T-helper 2 cell treated with Interferon-gamma antibody and Interleukin-4, amounts not matched to agents 5 μg/mL and 100 μg/mL, for 36 hours (primary cell): ENCODE measurements around the gene HABP2.

Experiments
- DNase-seq: peaks from one replicate; pipeline ENCODE4 v3.0.0; 2021; ENCODE audit warnings: low spot score
- H3K27ac Mint-ChIP-seq: one replicate; pipeline ENCODE4 v1.8.0; 2021; ENCODE audit warnings: mild to moderate bottlenecking, mixed read lengths
- H3K27me3 Mint-ChIP-seq: one replicate; pipeline ENCODE4 v1.8.0; 2021; ENCODE audit warnings: low read depth, mixed read lengths
- H3K36me3 Mint-ChIP-seq: one replicate; pipeline ENCODE4 v1.8.0; 2021; ENCODE audit warnings: low read depth, mixed read lengths
- H3K4me1 Mint-ChIP-seq: one replicate; pipeline ENCODE4 v1.8.0; 2021; ENCODE audit warnings: low read depth, mixed read lengths
- H3K4me3 Mint-ChIP-seq: one replicate; pipeline ENCODE4 v1.8.0; 2022; ENCODE audit warnings: mild to moderate bottlenecking, moderate library complexity, mixed read lengths
- H3K9me3 Mint-ChIP-seq: one replicate; pipeline ENCODE4 v1.8.0; 2021; ENCODE audit warnings: mixed read lengths

Gene HABP2

DNA sequence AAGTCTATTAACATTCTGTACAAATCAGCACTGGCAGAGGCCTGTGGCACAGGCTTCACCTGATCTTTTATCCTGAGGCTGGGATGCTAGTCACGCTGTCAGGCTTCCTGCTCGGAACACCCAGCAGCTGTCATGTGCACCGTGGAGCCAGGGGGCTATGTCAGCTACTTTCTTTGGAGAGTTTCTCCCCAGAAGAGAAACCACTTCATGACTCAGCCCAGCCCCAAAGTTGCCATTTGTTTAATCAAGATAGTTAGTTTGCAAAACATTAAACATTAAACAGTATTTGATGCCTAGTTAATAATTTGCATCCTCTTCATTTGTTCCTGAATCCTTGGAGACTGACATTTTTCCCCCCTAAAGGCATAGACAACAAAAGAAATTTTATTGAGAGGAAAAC lies at the start of gene HABP2:
TSS of gene HABP2 (plus strand) at position 353 of the 400 bp plus-strand sequence. CDS start 69 bp downstream, outside the sequence.
- no peaks in the 10 kb centered on the region for H3K9me3 Mint-ChIP-seq
- DNase-seq = no peak
- H3K27ac Mint-ChIP-seq = no peak within 1 kb of the TSS

DNA sequence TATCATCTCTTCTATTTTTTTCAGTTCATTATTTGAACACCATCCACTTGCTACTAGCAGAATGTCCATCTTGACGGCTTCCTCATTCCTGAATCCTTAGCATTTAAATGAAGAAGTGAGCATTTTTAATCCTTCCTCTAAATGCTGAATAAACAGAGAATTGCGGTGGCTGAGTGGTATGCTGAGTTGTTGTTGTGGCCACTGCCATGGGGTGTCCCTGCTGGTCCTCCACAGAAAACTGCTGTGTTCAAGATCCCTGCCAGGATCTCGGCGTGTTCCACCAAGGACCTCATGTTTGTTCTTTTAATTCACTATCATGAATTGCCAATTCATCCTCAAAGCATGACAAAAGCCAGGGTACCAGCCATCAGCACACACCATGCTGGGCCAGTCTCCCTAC lies 48.9 kb upstream of the HABP2 start:
- Mint-ChIP-seq H3K27ac (no peak overlapping the region), H3K4me3 (no peak overlapping the region), H3K9me3 (no peaks in the 10 kb centered on the region), H3K27me3 (peaks cover 2% of the 10 kb centered on the region), H3K4me1 (no peaks in the 10 kb centered on the region), H3K36me3 (no peaks in the 10 kb centered on the region)
- DNase-seq = no peak

More for the DNA sequence above, at the start of gene HABP2:
- peaks cover 21% of the 10 kb centered on the region for H3K27me3 Mint-ChIP-seq
- H3K4me1 Mint-ChIP-seq = no peaks in the 10 kb centered on the region
- no peak within 1 kb of the TSS for H3K4me3 Mint-ChIP-seq
- H3K36me3 Mint-ChIP-seq = no peaks in the 10 kb centered on the region

DNA sequence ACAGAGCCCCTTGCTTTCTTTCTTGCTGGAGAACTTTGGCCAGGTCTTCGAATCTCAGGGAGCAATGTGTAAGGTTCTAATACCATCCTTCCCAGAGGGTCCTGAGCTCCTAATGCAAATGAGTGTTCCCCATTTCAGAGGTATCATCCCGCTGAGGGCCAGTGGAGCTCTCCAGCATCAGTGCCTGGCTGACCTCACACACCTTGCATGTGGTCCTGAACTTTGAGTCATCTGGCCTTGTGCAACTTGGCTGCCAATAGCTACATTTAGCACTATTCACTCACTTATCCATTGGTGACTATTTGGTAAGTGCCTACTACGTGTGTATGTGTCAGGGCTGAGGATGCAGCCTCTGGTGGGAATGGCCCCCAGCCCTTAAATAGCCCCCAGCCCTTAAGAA lies 48.4 kb upstream of the HABP2 start:
- Mint-ChIP-seq H3K9me3 (no peaks in the 10 kb centered on the region), H3K27ac (no peak overlapping the region)
- DNase-seq = no peak

DNA sequence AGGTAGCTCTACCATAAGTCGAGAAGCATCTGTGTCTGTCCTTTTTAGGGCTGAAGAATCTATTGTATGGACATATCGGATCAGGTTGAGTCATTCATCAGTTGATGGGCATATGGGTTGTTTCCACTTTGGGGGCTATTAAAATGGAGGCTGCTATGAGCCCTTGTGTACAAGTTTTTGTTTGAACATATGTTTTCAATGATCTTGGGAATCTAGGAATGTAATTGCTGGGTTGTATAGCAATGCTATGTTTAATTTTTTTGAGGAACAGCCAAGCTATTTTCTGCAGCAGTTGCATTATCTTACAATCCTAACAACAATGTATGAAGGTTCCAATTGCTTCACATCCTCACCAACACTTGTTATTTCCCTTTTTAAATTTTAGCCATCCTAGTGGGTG lies 46.4 kb upstream of the HABP2 start:
- DNase-seq = no peak
- Mint-ChIP-seq H3K27me3 (peaks cover 2% of the 10 kb centered on the region), H3K4me1 (no peaks in the 10 kb centered on the region), H3K27ac (no peak overlapping the region), H3K4me3 (no peak overlapping the region), H3K36me3 (no peaks in the 10 kb centered on the region), H3K9me3 (peaks cover under 1% of the 10 kb centered on the region)

More for the DNA sequence above, 48.4 kb upstream of the HABP2 start:
- Mint-ChIP-seq H3K27me3 (peaks cover 2% of the 10 kb centered on the region), H3K4me3 (no peak overlapping the region), H3K4me1 (no peaks in the 10 kb centered on the region), H3K36me3 (no peaks in the 10 kb centered on the region)

DNA sequence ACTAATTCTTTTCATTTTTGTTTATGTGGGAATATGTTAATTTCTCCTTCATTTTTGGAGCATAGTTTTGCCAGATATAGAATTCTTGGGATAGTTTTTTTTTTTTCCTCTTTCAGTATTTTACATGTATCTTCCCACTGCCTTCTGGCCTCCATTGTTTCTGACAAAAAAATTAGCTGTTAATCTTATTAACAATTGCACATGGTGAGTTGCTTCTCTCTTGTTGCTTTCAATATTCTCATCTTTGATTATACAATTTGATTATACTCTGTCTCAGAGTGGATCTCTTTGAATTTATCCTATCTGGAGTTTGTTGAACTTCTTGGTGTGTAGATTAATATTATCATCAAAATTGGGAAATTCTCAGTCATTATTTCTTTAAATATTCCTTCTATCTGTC lies 41.4 kb upstream of the HABP2 start:
- H3K27me3 Mint-ChIP-seq = peaks cover 2% of the 10 kb centered on the region
- no peak overlapping the region for H3K4me3 Mint-ChIP-seq
- peaks cover 6% of the 10 kb centered on the region for H3K9me3 Mint-ChIP-seq
- no peaks in the 10 kb centered on the region for H3K36me3 Mint-ChIP-seq
- H3K4me1 Mint-ChIP-seq = no peaks in the 10 kb centered on the region
- no peak overlapping the region for H3K27ac Mint-ChIP-seq
- no peak for DNase-seq

DNA sequence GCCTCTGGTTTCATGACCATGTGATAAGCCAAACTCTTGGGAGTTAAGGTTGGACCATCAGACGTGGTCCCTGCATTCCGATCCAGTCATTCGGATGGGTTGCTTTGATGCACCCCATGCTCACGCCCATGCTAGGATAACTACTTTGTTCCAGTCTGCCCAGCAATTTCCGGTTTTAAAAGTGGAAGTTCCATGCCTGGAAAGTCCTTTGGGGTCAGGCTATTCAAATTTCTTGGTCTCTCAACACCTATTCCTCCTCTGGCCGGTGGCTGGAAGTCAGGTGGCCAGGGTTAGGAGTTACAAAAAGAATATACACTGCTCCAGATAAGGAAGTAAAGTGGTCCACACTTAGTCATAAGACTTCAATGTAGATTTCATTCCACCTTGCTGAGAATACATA lies 37.7 kb upstream of the HABP2 start:
- no peak overlapping the region for H3K4me3 Mint-ChIP-seq
- peaks cover 6% of the 10 kb centered on the region for H3K9me3 Mint-ChIP-seq
- H3K4me1 Mint-ChIP-seq = no peaks in the 10 kb centered on the region
- H3K36me3 Mint-ChIP-seq = no peaks in the 10 kb centered on the region
- no peak overlapping the region for H3K27ac Mint-ChIP-seq
- H3K27me3 Mint-ChIP-seq = peaks cover 4% of the 10 kb centered on the region
- DNase-seq = no peak

DNA sequence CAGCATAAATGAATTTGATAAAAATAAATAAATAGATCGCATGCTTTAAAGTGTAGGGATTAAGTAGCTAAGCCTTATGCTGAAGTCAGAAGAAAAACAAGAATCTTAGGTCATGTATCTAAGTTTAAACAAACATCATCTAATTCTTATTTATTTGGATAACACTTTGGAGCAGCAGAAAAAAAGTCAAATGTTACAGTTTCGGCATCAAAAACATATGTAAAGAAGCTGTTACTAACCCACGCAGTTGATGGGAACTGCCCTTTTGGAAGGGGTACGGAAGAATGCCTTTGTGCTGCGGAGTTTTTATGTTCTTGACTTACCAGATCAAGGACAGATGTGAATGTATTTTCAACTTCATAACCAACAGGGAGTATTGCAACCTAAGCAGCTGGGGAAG lies 37.3 kb upstream of the HABP2 start:
- no peak for DNase-seq
- peaks cover 4% of the 10 kb centered on the region for H3K27me3 Mint-ChIP-seq
- no peak overlapping the region for H3K4me3 Mint-ChIP-seq
- H3K27ac Mint-ChIP-seq = no peak overlapping the region
- H3K9me3 Mint-ChIP-seq = peaks cover 6% of the 10 kb centered on the region
- H3K36me3 Mint-ChIP-seq = no peaks in the 10 kb centered on the region
- no peaks in the 10 kb centered on the region for H3K4me1 Mint-ChIP-seq

DNA sequence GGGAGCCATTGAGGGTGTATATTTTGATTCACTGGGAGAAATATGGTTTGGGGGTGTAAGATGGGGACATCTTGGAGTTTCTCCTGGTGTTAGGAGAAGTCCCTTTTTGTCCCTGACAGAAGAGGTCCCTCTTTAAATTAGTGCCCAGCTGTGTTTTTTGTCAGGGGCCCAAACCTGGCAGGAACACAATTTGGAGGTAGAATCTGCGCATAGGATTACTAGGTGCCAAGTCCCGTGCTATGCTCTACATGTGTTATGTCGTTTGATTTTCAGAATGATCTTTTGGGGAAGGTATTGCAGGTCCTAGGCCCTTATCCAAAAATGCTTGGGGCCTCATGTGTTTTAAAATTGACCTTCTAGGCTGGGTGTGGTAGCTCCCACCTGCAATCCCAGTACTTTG lies 36.8 kb upstream of the HABP2 start:
- peaks cover 4% of the 10 kb centered on the region for H3K27me3 Mint-ChIP-seq
- H3K9me3 Mint-ChIP-seq = peaks cover 6% of the 10 kb centered on the region
- no peak overlapping the region for H3K27ac Mint-ChIP-seq
- no peaks in the 10 kb centered on the region for H3K4me1 Mint-ChIP-seq
- no peak overlapping the region for H3K4me3 Mint-ChIP-seq
- DNase-seq = no peak
- no peaks in the 10 kb centered on the region for H3K36me3 Mint-ChIP-seq

DNA sequence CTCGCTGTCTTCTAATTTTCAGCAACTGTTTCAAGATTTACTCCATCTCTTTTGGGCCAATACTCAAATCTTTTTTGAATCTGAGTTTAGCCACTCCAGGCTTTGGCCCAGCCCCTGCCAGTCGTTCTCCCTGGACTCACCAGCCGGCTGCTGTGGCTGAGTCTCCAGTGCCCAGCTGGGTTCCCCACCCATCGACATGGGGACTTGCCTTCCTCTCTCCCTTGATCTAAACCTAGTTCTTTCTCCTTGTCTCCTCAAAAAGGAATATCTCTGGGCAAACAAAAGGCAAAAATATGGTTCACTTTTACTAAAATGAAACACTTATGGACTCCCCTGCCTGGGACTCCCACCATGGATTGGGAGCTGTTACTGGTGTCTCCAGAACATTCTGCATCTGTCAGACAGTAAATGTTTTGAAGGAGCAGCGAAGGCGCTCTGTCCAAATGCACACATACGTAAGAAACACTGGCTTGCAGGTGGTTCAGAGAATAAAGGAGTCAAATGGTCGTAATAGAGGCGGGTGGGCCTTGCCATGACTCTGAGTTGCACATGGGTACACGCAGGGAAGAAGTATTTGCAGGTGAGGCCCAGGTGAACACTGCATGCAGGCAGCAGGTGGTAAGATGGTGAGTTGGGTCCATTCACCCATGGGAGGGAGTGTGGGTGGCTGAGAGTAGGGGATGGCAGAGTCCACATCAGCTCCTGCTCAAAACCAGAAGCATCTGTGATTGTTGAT lies 35.5 kb upstream of the HABP2 start:
- no peaks in the 10 kb centered on the region for H3K9me3 Mint-ChIP-seq
- DNase-seq = no peak
- H3K27me3 Mint-ChIP-seq = peaks cover 4% of the 10 kb centered on the region
- no peak overlapping the region for H3K4me3 Mint-ChIP-seq
- no peaks in the 10 kb centered on the region for H3K36me3 Mint-ChIP-seq
- H3K4me1 Mint-ChIP-seq = no peaks in the 10 kb centered on the region
- no peak overlapping the region for H3K27ac Mint-ChIP-seq

DNA sequence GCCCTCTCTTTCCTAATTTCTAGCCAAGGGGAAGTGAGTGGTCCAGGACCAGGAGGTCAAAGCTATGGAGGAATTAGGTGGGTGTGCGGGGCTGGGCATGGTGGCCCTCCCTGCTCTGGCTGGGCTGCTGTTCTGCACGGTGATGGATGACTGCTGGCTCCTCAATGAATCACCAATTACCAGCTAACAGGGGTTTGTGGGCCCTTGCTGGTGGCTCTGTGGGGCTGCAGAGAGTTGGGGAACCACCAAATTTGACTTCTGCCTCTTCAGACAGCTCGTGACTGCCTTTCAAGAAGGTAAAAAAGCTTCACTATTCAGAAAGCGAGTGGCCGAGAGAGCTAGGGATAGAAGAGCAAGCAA lies 35.0 kb upstream of the HABP2 start:
- Mint-ChIP-seq H3K9me3 (no peaks in the 10 kb centered on the region), H3K27me3 (peaks cover 4% of the 10 kb centered on the region)

DNA sequence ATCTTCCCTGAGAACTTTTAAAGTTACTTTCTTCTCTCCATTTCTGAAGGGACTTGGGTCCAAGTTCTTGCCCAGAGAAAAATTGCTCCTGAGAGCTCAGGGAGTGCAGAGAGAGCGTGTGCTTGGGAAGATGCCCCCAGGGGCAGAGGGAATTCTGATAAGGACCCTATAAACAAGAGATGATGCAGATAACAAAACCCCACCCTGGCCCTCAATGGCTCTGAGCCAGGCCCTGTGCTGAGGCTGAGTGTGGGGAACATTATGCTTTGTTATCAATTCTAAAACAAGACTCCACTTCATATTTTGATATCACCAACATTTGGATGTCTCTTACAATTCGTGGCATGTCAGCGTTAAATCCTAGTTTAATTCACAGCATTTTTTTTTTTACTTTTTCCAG lies 34.4 kb upstream of the HABP2 start:
- Mint-ChIP-seq H3K4me3 (no peak overlapping the region), H3K27ac (no peak overlapping the region), H3K27me3 (peaks cover 4% of the 10 kb centered on the region), H3K9me3 (no peaks in the 10 kb centered on the region), H3K36me3 (no peaks in the 10 kb centered on the region), H3K4me1 (no peaks in the 10 kb centered on the region)
- DNase-seq = no peak

More for the DNA sequence above, 35.0 kb upstream of the HABP2 start:
- H3K36me3 Mint-ChIP-seq = no peaks in the 10 kb centered on the region
- no peak overlapping the region for H3K27ac Mint-ChIP-seq
- no peak for DNase-seq
- H3K4me3 Mint-ChIP-seq = no peak overlapping the region
- H3K4me1 Mint-ChIP-seq = no peaks in the 10 kb centered on the region

DNA sequence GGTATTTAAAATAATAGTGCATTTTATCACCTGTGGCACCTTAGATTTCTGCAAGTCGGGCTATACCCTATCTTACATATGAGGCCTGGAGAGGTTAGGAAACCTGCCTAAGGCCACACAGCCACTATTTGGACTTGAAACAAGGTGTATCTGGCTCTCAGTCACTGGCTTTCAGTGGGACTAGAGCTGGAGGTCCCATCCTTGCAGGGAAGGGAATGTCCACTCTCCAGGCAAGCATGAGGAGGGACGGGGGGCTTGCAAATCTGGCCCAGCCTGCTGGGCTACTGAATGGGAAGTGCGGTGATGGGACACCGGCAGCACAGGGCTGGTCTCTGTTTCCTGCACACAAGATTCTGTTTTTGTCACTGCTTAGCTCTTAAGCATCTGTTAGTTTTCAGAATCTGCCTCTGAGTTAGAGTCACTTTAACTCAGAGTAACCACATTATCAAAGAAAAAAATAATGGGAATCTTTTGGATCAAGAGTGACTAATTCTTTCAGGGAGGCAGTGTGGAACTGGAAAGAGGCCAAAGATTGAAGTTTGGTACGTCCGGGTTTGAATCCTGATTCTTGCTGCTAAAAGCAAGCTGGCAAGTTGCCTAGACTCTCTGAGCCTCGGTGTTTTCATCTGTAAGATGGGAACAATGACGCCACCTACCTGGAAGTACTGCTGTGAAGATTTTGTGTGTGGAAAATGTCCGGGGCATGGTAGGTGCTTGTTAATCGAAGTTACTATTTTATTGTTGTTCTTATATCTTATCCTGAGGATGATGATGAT lies 33.8 kb upstream of the HABP2 start:
- H3K27me3 Mint-ChIP-seq = peaks cover 4% of the 10 kb centered on the region
- H3K4me3 Mint-ChIP-seq = no peak overlapping the region

DNA sequence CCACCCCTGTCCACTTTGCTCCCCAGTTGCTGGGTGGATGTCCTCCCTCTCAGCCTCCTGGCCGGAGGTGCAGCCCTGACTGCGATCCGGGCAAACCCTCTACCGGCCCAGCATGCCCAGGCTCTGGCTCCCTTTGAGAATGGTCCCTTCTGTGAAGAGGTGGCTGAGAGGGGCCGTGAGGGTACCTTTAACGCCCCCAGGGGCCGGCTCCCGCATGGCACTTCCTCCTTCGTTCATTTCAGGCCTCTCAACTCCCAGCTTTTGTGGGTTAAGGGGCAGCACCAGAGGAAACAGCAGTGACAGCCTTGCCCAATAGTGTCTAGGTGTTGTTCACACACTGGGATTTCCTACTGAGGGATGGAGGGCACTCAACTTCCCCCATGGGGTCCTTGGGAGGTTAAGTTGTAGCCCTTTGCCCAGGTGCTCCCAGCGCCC lies 33.2 kb upstream of the HABP2 start:
- H3K9me3 Mint-ChIP-seq = no peaks in the 10 kb centered on the region
- no peaks in the 10 kb centered on the region for H3K4me1 Mint-ChIP-seq
- H3K27ac Mint-ChIP-seq = no peak overlapping the region
- no peak for DNase-seq
- no peaks in the 10 kb centered on the region for H3K36me3 Mint-ChIP-seq
- H3K27me3 Mint-ChIP-seq = peaks cover 4% of the 10 kb centered on the region
- no peak overlapping the region for H3K4me3 Mint-ChIP-seq

More for the DNA sequence above, 33.8 kb upstream of the HABP2 start:
- Mint-ChIP-seq H3K27ac (no peak overlapping the region), H3K4me1 (no peaks in the 10 kb centered on the region), H3K9me3 (no peaks in the 10 kb centered on the region), H3K36me3 (no peaks in the 10 kb centered on the region)
- DNase-seq = no peak

DNA sequence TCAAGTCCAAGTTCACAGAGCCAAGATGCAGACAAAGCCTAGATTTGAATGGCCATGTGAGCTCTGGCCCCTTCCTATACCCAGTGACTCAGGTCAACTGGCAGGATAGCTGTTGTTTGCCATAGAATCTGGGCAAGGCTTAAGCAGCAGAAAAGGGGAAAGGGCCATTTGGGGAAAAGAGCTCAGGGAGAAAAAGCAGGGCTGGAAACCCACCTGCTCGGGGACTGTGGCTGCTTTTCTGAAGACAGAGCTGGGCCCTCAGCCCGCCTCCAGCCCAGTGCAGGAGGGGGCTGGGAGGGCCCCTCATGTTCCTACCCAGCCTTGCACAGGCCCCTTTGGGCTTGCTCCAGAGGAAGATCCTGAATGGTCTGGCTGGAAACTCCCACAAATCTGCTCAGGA lies 32.6 kb upstream of the HABP2 start:
- Mint-ChIP-seq H3K4me3 (no peak overlapping the region), H3K27me3 (peaks cover 3% of the 10 kb centered on the region), H3K36me3 (no peaks in the 10 kb centered on the region), H3K4me1 (no peaks in the 10 kb centered on the region), H3K9me3 (no peaks in the 10 kb centered on the region), H3K27ac (no peak overlapping the region)
- no peak for DNase-seq
